Measurements from ENCODE around the gene VPS39.

Gene VPS39

DNA sequence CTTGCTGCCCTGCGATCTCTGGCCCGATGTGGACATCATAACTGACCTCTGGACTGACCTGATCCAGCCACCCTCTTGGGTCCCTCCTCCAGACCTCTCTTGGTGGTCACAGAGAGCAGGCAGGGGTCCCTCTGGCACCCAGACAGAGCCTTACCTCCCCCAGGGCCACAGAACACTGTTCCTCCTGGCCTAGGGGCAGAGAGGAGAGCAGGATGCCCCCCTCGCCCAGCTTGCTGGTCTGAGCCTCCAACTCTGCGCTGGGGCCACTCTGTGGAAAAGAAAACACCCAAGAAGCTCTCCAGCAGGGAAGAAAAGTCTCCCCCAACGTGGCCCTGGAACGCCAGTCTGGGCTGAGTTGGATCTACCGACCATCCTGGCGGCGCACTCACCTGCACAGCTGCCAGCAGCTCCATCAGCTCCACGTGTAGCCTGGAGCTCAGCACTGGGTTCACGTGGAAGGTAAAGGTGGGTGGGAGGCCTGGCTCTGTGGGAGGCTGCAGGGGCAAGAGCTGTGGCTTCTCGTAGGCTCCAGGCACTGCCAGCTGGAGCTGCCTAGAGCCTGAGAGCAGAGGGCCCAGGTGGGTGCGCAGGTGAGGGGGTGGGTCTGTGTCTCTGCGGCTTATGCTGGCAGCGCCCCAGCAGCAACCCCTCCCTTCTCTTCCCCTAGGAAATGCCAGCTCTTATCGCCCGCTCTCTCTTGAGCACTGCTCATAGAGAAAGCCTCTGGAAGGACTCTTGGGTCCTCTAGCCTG lies 57.7 kb downstream of the VPS39 start:
- no peak for DNase-seq (ENCODE audit: low spot score)
- ChIA-PET POLR2A (ENCODE audit: low non-redundant PET) (no interaction called here), CTCF (interaction anchor here (0.8 kb wide), 1 partner anchor 13 kb away, joined by 5 read pairs; no protein-coding TSS in a partner anchor)
- no peak overlapping the region for H3K27ac ChIP-seq
- TF ChIP-seq, protein P1, sequence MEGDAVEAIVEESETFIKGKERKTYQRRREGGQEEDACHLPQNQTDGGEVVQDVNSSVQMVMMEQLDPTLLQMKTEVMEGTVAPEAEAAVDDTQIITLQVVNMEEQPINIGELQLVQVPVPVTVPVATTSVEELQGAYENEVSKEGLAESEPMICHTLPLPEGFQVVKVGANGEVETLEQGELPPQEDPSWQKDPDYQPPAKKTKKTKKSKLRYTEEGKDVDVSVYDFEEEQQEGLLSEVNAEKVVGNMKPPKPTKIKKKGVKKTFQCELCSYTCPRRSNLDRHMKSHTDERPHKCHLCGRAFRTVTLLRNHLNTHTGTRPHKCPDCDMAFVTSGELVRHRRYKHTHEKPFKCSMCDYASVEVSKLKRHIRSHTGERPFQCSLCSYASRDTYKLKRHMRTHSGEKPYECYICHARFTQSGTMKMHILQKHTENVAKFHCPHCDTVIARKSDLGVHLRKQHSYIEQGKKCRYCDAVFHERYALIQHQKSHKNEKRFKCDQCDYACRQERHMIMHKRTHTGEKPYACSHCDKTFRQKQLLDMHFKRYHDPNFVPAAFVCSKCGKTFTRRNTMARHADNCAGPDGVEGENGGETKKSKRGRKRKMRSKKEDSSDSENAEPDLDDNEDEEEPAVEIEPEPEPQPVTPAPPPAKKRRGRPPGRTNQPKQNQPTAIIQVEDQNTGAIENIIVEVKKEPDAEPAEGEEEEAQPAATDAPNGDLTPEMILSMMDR (conservative IDR thresholded peaks at IDR 0.05; ENCODE audit: low read depth), result no peak

DNA sequence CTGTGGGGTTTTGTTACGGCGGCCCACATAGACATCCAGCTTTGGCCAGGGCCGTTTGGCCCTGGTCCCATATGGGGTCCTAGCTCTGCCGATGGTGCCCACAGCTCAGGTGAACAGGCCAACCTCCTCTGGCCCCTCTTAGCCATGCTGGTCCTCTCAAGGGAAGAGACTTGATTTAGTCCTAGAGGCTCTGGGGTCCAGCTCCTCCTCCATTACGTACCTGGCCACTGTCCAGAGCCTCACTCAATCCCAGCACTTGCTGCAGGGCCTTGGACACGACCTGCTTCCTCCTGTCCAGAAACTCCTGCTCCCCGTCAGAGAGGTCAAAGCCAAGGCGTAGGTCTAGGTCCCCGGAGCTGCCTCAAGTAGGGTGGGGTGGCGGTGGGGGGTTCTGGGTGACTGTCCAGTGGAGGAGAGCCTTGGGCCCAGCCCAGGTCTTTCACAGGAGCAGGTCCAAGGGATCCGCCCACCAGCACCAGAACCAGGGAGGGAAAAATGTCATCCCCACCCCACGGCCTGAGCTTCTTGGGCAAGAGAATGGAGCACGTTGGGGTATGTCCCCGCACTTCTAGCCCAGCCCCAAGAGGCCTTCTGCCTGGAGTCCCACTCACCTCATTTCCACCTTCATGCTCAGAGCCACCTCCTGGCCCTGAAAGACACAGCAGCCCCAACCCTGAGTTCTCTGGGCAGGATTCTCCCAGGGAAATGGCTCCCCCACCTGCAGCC lies 58.4 kb downstream of the VPS39 start:
- TF ChIP-seq, protein P1 (conservative IDR thresholded peaks at IDR 0.05; ENCODE audit: low read depth), result no peak
- POLR2A ChIA-PET (ENCODE audit: low non-redundant PET), result no interaction called here
- DNase-seq (ENCODE audit: low spot score), result no peak
- CTCF ChIA-PET, result interaction anchor here (0.7 kb wide), 1 partner anchor 259 kb away, joined by 3 read pairs; no protein-coding TSS in a partner anchor
- H3K27ac ChIP-seq, result no peak overlapping the region

DNA sequence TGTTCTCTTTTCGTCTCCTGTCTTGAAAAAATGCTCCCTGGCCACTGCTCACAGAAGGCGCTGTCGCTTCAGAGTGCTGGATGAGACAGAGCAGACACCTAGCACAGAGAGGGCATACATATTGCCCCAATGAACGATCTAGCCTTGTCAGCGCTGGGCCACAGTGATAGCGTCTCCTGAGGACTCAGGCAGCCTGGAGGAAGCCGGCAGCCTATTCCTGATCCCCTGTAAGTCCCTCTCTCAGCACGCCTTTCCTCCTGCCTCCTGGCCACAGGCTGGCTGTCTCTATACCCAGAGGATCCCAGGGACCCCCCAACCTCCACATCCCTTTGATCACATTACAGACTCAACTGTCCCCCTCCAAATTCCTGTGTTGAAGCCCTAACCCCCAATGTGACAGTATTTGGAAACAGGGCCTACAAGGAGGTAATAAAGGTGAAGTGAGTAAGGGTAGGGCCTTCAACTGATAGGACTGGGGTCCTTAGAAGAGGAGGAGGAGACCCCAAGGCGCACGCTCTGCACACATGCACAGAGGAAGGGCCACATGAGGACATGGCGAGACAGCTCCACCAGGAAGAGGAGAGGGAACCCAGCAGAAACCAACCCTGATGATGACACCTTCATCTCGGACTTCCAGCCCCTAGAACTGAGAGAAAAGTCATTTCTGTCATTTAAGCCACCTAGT lies 59.2 kb downstream of the VPS39 start:
- CTCF ChIA-PET, result interaction anchor here (0.7 kb wide), 1 partner anchor 258 kb away, joined by 3 read pairs; no protein-coding TSS in a partner anchor
- POLR2A ChIA-PET (ENCODE audit: low non-redundant PET), result no interaction called here
- DNase-seq (ENCODE audit: low spot score), result no peak
- H3K27ac ChIP-seq, result no peak overlapping the region
- TF ChIP-seq, protein P1 (conservative IDR thresholded peaks at IDR 0.05; ENCODE audit: low read depth), result no peak

DNA sequence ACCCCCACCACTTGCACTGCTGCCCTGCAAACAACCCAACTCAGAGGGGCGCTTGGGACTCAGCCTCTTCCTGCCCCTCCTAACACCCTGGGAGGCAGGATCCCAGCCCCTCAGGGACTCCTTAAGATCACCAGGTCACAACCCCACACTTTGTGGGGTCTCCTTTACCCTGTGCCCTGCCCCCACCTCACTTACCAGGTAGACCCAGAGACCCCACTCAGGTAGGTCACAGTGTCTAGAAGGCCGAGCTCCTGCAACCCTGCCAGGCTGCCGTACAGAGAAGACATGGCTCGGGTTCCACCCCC lies 60.7 kb downstream of the VPS39 start:
- CTCF ChIA-PET, result interaction anchor here (0.7 kb wide), 1 partner anchor 10 kb away, joined by 9 read pairs; no protein-coding TSS in a partner anchor
- TF ChIP-seq, protein P1 (conservative IDR thresholded peaks at IDR 0.05; ENCODE audit: low read depth), result no peak
- no peak overlapping the region for H3K27ac ChIP-seq
- DNase-seq (ENCODE audit: low spot score), result no peak
- POLR2A ChIA-PET (ENCODE audit: low non-redundant PET), result no interaction called here

DNA sequence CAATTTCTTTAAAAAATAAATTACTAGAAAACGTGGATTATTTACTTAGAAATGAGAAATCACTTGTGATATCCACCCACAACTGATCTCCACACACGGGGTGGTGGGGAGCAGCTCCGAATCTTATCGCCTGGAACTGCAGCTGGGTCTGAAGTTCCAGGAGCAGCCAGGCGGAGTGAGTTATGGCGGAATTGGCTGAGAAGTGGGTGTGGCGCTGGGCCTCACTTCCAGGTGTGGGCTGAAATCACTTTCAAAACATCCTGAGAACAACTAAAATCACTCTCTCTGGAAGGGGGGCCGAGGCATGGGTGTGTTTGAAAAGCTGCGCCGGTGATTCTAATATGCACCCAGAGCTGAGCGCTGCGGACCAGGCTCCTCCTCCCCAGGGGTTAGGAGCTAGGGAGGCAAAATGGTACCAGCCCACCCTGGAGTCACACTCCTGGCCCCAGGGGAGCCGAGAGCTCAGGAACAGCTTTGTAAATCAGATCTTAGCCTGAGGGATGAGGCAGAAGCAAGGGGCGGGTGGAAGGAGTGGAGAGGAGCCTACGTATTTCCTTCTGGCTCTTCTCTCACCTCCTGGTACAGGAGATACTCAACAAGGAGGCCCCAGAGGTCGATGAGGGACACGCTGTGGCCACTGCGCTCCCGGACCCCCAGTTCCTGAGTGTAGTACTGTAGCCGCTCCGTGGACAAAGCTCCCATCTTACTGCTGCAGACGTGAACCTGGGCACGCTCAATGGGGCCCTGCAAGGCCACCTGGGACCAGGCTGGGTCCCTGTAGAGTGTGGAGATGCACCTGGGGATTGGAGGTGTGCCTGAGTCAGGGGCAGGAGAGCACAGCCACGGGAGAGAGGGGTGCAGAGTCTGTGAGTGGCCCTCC lies 61.3 kb downstream of the VPS39 start:
- H3K27ac ChIP-seq, result no peak overlapping the region
- no peak for DNase-seq (ENCODE audit: low spot score)
- ChIA-PET CTCF (no interaction called here), POLR2A (ENCODE audit: low non-redundant PET) (no interaction called here)
- TF ChIP-seq, protein P1 (conservative IDR thresholded peaks at IDR 0.05; ENCODE audit: low read depth), result no peak

Data from RWPE1 (cell line).